ENCODE data around the gene DBI. TPM values are rescaled to one million over a fixed set of nuclear protein-coding genes. Genes with fewer than 3 reads are reported as not detected.
"Not testable (repeated sequence)": the region's sequence is repeated elsewhere in the genome, so short reads cannot be mapped to it uniquely, and the experiment has no call there.

Gene DBI
- total RNA-seq, 2 experiments from 2014 or later: 142 to 143 TPM

GRCh38 chr2:119397196-119397595 is 30.4 kb downstream of the DBI start:
- Mint-ChIP-seq H3K4me1 (ENCODE audit: low read depth) (no peaks in the 10 kb centered on the region), H3K27ac (no peak overlapping the region), H3K27me3 (peaks cover 7% of the 10 kb centered on the region), H3K4me3 (no peak overlapping the region), H3K36me3 (ENCODE audit: low read depth) (no peaks in the 10 kb centered on the region), H3K9me3 (no peaks in the 10 kb centered on the region)
- ChIA-PET POLR2A (no interaction called here), CTCF (no interaction called here)
- TF ChIP-seq, protein P1, sequence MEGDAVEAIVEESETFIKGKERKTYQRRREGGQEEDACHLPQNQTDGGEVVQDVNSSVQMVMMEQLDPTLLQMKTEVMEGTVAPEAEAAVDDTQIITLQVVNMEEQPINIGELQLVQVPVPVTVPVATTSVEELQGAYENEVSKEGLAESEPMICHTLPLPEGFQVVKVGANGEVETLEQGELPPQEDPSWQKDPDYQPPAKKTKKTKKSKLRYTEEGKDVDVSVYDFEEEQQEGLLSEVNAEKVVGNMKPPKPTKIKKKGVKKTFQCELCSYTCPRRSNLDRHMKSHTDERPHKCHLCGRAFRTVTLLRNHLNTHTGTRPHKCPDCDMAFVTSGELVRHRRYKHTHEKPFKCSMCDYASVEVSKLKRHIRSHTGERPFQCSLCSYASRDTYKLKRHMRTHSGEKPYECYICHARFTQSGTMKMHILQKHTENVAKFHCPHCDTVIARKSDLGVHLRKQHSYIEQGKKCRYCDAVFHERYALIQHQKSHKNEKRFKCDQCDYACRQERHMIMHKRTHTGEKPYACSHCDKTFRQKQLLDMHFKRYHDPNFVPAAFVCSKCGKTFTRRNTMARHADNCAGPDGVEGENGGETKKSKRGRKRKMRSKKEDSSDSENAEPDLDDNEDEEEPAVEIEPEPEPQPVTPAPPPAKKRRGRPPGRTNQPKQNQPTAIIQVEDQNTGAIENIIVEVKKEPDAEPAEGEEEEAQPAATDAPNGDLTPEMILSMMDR (IDR thresholded peaks at IDR 0.05): no peak
- ATAC-seq (no peak), DNase-seq (no peak)
- intact Hi-C loops (cut with micrococcal nuclease): no loop called here

GRCh38 chr2:119402106-119402505 is 35.3 kb downstream of the DBI start:
- Mint-ChIP-seq H3K4me3 (no peak overlapping the region), H3K9me3 (no peaks in the 10 kb centered on the region), H3K36me3 (ENCODE audit: low read depth) (no peaks in the 10 kb centered on the region), H3K4me1 (ENCODE audit: low read depth) (no peaks in the 10 kb centered on the region), H3K27ac (no peak overlapping the region), H3K27me3 (peaks cover 7% of the 10 kb centered on the region)
- TF ChIP-seq, protein P1 (IDR thresholded peaks at IDR 0.05): no peak
- ATAC-seq (no peak), DNase-seq (no peak)
- ChIA-PET CTCF (interaction anchor here (1.4 kb wide), 1 partner anchor 75 kb away, joined by 3 read pairs; no protein-coding TSS in a partner anchor), POLR2A (no interaction called here)
- intact Hi-C loops (cut with micrococcal nuclease): no loop called here

DNA sequence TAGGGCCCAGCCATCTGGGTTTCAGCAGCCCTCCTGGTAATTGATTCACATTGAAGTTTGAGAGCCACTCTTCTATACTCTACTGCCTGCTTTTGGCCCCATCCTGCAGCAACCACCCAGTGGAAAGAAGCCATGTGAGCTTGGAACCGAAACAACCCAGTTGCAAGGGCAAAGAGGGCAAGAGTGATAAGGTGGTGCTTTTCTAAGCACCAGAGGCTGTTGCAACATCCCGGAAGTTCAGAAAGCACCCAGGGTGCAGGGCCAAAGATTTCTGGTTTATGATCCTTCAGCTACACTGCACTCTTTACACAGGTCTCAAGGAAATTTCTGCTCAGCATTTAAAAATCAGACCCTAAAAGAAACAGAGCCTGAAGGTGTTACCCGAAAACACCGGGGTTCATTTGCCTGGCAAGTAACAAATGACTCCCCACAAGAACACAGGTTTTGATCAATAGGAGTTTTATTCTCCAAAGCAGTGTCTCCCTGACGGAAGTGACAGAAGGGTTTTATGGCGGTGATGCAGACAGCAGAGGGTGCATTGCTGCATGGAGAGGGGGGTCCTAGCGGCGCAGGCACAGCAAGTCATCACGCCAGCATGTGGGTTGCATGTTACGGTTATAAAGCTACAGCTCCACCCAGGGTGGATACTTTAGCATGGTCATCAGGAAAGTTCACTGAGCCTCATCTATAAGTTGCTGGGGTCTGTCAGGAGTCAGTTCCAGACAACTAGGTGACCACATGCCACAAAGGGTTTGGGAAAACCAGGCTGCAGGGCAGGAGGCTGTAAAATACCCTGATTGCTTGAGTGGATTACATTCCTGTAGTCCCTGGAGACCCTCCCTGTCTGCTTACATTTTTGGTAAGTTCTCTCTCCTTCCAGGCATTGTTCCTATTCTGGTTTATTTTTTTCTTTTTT is 36.1 kb downstream of the DBI start:
- POLR2A ChIA-PET: no interaction called here
- Mint-ChIP-seq H3K9me3 (no peaks in the 10 kb centered on the region), H3K27me3 (peaks cover 7% of the 10 kb centered on the region), H3K36me3 (ENCODE audit: low read depth) (no peaks in the 10 kb centered on the region), H3K4me1 (ENCODE audit: low read depth) (no peaks in the 10 kb centered on the region), H3K27ac (no peak overlapping the region), H3K4me3 (no peak overlapping the region)
- TF ChIP-seq, protein P1 (IDR thresholded peaks at IDR 0.05): no peak
- CTCF ChIA-PET: interaction anchor here (1.4 kb wide), 1 partner anchor 74 kb away, joined by 3 read pairs; no protein-coding TSS in a partner anchor
- intact Hi-C loops (cut with micrococcal nuclease): no loop called here
- no peak for DNase-seq
- no peak for ATAC-seq

DNA sequence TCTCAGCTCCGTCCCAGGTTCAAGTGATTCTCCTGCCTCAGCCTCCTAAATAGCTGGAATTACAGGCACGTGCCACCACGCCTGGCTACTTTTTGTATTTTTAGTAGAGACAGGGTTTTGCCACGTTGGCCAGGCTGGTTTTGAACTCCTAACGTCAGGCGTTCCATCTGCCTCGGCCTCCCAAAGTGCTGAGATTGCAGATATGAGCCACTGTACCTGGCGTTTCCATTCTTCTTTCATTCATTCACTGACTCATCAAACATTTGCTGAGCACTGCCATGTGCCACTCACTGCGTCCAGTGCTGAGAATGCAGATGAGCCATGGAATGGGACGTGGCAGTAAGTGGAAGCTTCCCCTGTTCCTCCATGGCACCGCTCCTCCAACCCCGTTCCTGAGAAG is 36.8 kb downstream of the DBI start:
- H3K9me3 Mint-ChIP-seq; H3K27ac Mint-ChIP-seq; DNase-seq; H3K36me3 Mint-ChIP-seq (ENCODE audit: low read depth); POLR2A ChIA-PET; ATAC-seq; H3K4me1 Mint-ChIP-seq (ENCODE audit: low read depth); H3K4me3 Mint-ChIP-seq; intact Hi-C loops (cut with micrococcal nuclease); H3K27me3 Mint-ChIP-seq: not testable (repeated sequence)
- CTCF ChIA-PET: interaction anchor here (1.4 to 3.5 kb wide), 2 partner anchors 73 kb away, joined by 3 to 20 read pairs; no protein-coding TSS in a partner anchor

DNA sequence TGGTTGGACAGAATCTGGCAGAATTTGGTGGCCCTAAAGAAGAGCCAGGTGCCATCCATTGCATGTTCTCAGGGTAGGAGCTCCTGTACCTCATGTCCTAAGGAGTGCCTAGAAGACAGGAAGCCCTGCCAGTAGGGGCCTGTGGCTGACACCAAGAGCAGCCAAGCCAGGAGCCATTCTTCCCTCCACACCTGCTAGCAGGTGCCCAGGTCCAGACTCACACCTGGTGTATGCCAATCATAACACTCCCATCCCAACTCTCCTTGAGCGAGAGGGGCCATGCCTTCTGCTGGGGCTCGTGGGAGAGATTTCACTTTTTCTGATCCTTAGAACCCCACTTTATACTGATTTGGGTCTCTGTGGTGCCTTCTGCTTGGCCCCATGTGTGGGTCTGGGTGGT is 38.4 kb downstream of the DBI start:
- Mint-ChIP-seq H3K27me3 (peaks cover 6% of the 10 kb centered on the region), H3K36me3 (ENCODE audit: low read depth) (no peaks in the 10 kb centered on the region), H3K9me3 (no peaks in the 10 kb centered on the region), H3K4me1 (ENCODE audit: low read depth) (no peaks in the 10 kb centered on the region), H3K27ac (no peak overlapping the region), H3K4me3 (no peak overlapping the region)
- intact Hi-C loops (cut with micrococcal nuclease): loop anchor here (5.0 kb wide), 1 partner anchor 72 kb away; no protein-coding TSS in a partner anchor
- CTCF ChIA-PET: interaction anchor here (3.5 kb wide), 1 partner anchor 71 kb away, joined by 20 read pairs; no protein-coding TSS in a partner anchor
- no peak for DNase-seq
- POLR2A ChIA-PET: no interaction called here
- ATAC-seq: no peak
- TF ChIP-seq, protein P1 (IDR thresholded peaks at IDR 0.05): no peak

Data from activated CD8-positive, alpha-beta T cell treated with anti-CD3 and anti-CD28 coated beads for 36 hours (primary cell).